ENCODE measurements around the gene VGLL3. TPM values are rescaled to one million over a fixed set of nuclear protein-coding genes. Genes with fewer than 3 reads are reported as not detected.

VGLL3 gene
- total and polyA plus RNA-seq, 2 experiments from 2014 or later: 1.4 to 7.3 TPM

DNA sequence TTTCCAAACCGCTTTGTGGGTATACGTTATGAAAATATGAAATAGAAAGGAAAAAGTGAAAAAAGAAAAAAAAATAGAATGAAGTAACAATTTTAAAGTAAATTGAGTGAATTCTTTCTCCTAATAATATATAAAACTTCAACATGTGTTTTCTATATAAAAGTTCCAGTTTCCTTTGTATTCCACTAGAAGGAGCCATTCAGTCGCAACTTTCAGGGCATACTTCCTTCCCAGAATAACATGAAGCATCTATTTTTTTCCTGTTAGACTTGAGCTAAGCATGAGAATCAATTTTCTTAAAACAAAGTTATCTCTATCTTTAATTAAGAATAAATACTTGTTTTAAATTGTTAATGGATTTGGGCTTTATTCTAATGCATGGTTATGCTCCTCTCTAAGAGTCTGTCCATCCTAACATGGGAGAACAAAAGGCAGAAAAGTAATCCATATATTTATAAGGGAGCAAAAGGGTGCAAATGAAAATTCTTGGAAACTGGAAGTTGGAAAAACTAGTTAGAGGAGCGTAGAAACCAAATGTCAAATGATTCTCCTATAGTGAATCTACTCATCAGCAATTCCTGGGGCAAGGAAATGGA is 16.0 kb upstream of the VGLL3 start:
- Histone ChIP-seq H3K4me2 (no peak overlapping the region), H3K4me1 (ENCODE audit: insufficient read depth) (no peaks in the 10 kb centered on the region), H3K27ac (ENCODE audit: low read depth) (no peak overlapping the region), H3K4me3 (no peak overlapping the region), H2AFZ (no peak overlapping the region), H3F3A (replicated peaks; ENCODE audit: low read depth) (no peaks in the 10 kb centered on the region), H3K9me2 (ENCODE audit: insufficient read depth) (no peaks in the 10 kb centered on the region), H4K20me1 (replicated peaks; ENCODE audit: insufficient read depth) (no peaks in the 10 kb centered on the region), H3K36me3 (ENCODE audit: insufficient read depth) (no peaks in the 10 kb centered on the region), H3K27me3 (ENCODE audit: insufficient read depth) (no peaks in the 10 kb centered on the region), H3K79me2 (replicated peaks; ENCODE audit: insufficient read depth) (no peaks in the 10 kb centered on the region)
- H3K4me3 Mint-ChIP-seq: no peak overlapping the region
- no peaks in the 10 kb centered on the region for H3K27me3 Mint-ChIP-seq (ENCODE audit: insufficient read depth, low read depth, poor library complexity)
- no peak overlapping the region for H3K27ac Mint-ChIP-seq
- H3K9me3 Mint-ChIP-seq: no peaks in the 10 kb centered on the region
- no peaks in the 10 kb centered on the region for H3K36me3 Mint-ChIP-seq (ENCODE audit: low read depth)
- no peak for ATAC-seq
- H3K4me1 Mint-ChIP-seq: no peaks in the 10 kb centered on the region
- TF ChIP-seq EZH2 (IDR thresholded peaks at IDR 0.05; ENCODE audit: low read depth, unreplicated experiment) (no peak), CTCF (conservative IDR thresholded peaks at IDR 0.05; ENCODE audit: low read depth in 2 of 2) (peak; percentile 45 to 62)
- DNase-seq (ENCODE audit: low spot score): peak; percentile 37

DNA sequence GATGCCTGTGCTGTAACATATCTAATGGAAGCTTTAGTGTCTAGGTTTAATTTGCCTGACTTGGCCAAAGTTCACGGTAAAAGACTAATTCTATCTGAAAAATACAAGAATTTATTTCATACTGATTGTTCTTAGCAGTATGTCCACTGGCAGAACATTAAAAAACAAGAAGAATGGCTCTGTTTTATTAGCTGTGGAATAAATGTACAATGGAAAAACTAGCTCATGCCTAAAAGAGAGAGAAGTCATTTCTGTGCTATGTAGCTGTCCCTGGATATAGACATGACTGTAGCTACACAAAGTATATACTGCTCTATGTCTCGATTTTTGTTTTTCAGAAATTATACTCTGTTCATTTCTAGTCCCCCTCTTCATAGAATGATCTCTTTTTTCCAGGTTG is 13.9 kb upstream of the VGLL3 start:
- no peaks in the 10 kb centered on the region for H3K36me3 Mint-ChIP-seq (ENCODE audit: low read depth)
- no peak overlapping the region for H2AFZ ChIP-seq
- no peak for ATAC-seq
- H3K4me1 Mint-ChIP-seq: no peaks in the 10 kb centered on the region; the same call in 2 of the 3 replicates
- no peaks in the 10 kb centered on the region for H3K36me3 ChIP-seq (ENCODE audit: insufficient read depth)
- no peaks in the 10 kb centered on the region for H3K4me1 ChIP-seq (ENCODE audit: insufficient read depth)
- H3K79me2 ChIP-seq (replicated peaks; ENCODE audit: insufficient read depth): no peaks in the 10 kb centered on the region
- no peak overlapping the region for H3K4me3 ChIP-seq
- no peaks in the 10 kb centered on the region for H3K27me3 Mint-ChIP-seq (ENCODE audit: insufficient read depth, low read depth, poor library complexity)
- H3K27ac Mint-ChIP-seq: no peak overlapping the region
- DNase-seq (ENCODE audit: low spot score): no peak
- H3K9me3 Mint-ChIP-seq: no peaks in the 10 kb centered on the region
- H3K4me3 Mint-ChIP-seq: no peak overlapping the region
- no peaks in the 10 kb centered on the region for H3K9me2 ChIP-seq (ENCODE audit: insufficient read depth)
- no peak overlapping the region for H3K27ac ChIP-seq (ENCODE audit: low read depth)
- no peak overlapping the region for H3K4me2 ChIP-seq
- H4K20me1 ChIP-seq (replicated peaks; ENCODE audit: insufficient read depth): no peaks in the 10 kb centered on the region
- H3F3A ChIP-seq (replicated peaks; ENCODE audit: low read depth): no peaks in the 10 kb centered on the region
- H3K27me3 ChIP-seq (ENCODE audit: insufficient read depth): no peaks in the 10 kb centered on the region
- TF ChIP-seq STAT1 (IDR thresholded peaks at IDR 0.05; ENCODE audit: unreplicated experiment) (no peak), ZNF462 (CRISPR knock-in tag; IDR thresholded peaks at IDR 0.05) (no peak), ZNF114 (CRISPR knock-in tag; IDR thresholded peaks at IDR 0.05) (no peak), NANOG (IDR thresholded peaks at IDR 0.05; ENCODE audit: borderline replicate concordance) (no peak), CREB1 (CRISPR knock-in tag; IDR thresholded peaks at IDR 0.05; ENCODE audit: low read depth) (no peak), JUNB (IDR thresholded peaks at IDR 0.05; ENCODE audit: unreplicated experiment) (no peak), POLR2AphosphoS5 (IDR thresholded peaks at IDR 0.05; ENCODE audit: low read depth) (no peak), EZH2phosphoT487 (IDR thresholded peaks at IDR 0.05; ENCODE audit: unreplicated experiment) (no peak), ZNF331 (CRISPR knock-in tag; IDR thresholded peaks at IDR 0.05; ENCODE audit: low read depth) (no peak), CTCF (conservative IDR thresholded peaks at IDR 0.05; ENCODE audit: low read depth in 2 of 2) (no peak)

All from GM23338 (cell line).